K562 (cell line): ENCODE results near the gene HPD. TPM values are rescaled to one million over a fixed set of nuclear protein-coding genes. Genes with fewer than 3 reads are reported as not detected.

Experiments
- BCL6 ChIP-seq: fragments of 250-450 bp; sonication (Bioruptor Pico); IDR thresholded peaks from 2 replicates; pipeline ENCODE4 v1.4.0; 2020
- BHLHE40 ChIP-seq: IDR thresholded peaks from 2 replicates; pipeline ENCODE4 v1.6.1; 2011; ENCODE audit warnings: low read length, improper control_type of control experiment
- CHD7 ChIP-seq: fragments of 200-600 bp; sonication (generic); IDR thresholded peaks from one replicate; pipeline ENCODE4 v1.6.1; 2012; ENCODE audit warnings: mild to moderate bottlenecking, low read depth, low read length, inconsistent platforms
- DPF2 ChIP-seq: fragments of 450-650 bp; IDR thresholded peaks from 2 replicates; pipeline ENCODE4 v1.6.1; 2016
- ID3 ChIP-seq, 2 experiments: fragments of 250-450 bp in 1 of 2; fragments of 450-650 bp in 1 of 2; sonication (Bioruptor Pico) in 1 of 2; IDR thresholded peaks; 2 replicates each; pipeline versions ENCODE4 v1.6.1 to v1.8.0; 2016 to 2021; ENCODE audit warnings: mild to moderate bottlenecking in 2 of 2, moderate library complexity in 2 of 2, missing compliant biosample characterization in 1 of 2, missing genetic modification characterization in 1 of 2
- L3MBTL2 ChIP-seq: fragments of 450-650 bp; IDR thresholded peaks from 2 replicates; pipeline ENCODE4 v1.6.1; 2016; ENCODE audit warnings: mild to moderate bottlenecking, moderate library complexity
- MITF ChIP-seq: IDR thresholded peaks from 2 replicates; pipeline ENCODE4 v1.6.1; 2014; ENCODE audit warnings: antibody characterized with exemption
- PML ChIP-seq: IDR thresholded peaks from 2 replicates; pipeline ENCODE4 v1.6.1; 2012; ENCODE audit warnings: low read length, inconsistent platforms
- TAF7 ChIP-seq: fragments of 450-650 bp; IDR thresholded peaks from 2 replicates; pipeline ENCODE4 v1.6.1; 2016; ENCODE audit warnings: missing genetic modification characterization, missing compliant biosample characterization
- UBTF ChIP-seq, 2 experiments: IDR thresholded peaks; 2 replicates each; pipeline ENCODE4 v1.6.1; 2012; ENCODE audit warnings: improper control_type of control experiment in 2 of 2, low read depth in 2 of 2, low read length in 2 of 2, borderline replicate concordance in 1 of 2
- polyA plus RNA-seq, 8 experiments: library from polyadenylated mRNA; depleted of rRNA in 4 of 8; stranded (reverse) in 5 of 8; unstranded in 3 of 8; fragments of >200 nt; fragmentation: Nextera tagmentation in 2 of 8; fragmentation: Illumina TruSeq in 1 of 8; extraction: Ambion mirVana in 2 of 8; extraction: Trizol in 1 of 8; gene quantifications; 2 replicates each; pipeline versions ENCODE4 v1.2.1 to v1.2.3, GENCODE V29; 2011 to 2014; ENCODE audit warnings: inconsistent platforms in 1 of 8, missing spikeins in 1 of 8
- total RNA-seq, 7 experiments: library from RNA; depleted of rRNA in 6 of 7; stranded (reverse); fragments of >200 nt in 6 of 7; fragmentation: Illumina TruSeq in 2 of 7; extraction: Trizol in 2 of 7; gene quantifications; 2 replicates each; pipeline versions ENCODE4 v1.2.1 to v1.2.3, GENCODE V29; 2011 to 2021; ENCODE audit warnings: low replicate concordance in 1 of 7

HPD gene
- total and polyA plus RNA-seq, 9 of the 15 experiments (the other 6 are each of a cell fraction or from before 2014, with no cell fraction given): 0.06 to 0.29 (median 0.07) TPM; not detected in 4

GRCh38 chr12:121888478-121889273, 30.0 kb upstream of the HPD start, which contains the start of gene PSMD9 (continued):
- no peak for TF ChIP-seq CHD7
- peak; percentile 99 for TF ChIP-seq BHLHE40
- TF ChIP-seq UBTF (IDR thresholded peaks at IDR 0.05; ENCODE audit: borderline replicate concordance in 1 of 2, low read depth in 2 of 2, low read length in 2 of 2): peak; percentile 72 to 75; a peak in 3 of 4 replicates
- peak; percentile 83; the same call in 1 of the 2 replicates for TF ChIP-seq DPF2
- peak; percentile 67; the same call in 1 of the 2 replicates for TF ChIP-seq PML
- no peak for TF ChIP-seq ID3 (CRISPR knock-in tag; IDR thresholded peaks at IDR 0.05)
- peak; percentile 23; the same call in 1 of the 2 replicates for TF ChIP-seq ID3 (tag; IDR thresholded peaks at IDR 0.05)
- TF ChIP-seq BCL6 (CRISPR knock-in tag): no peak
- peak; percentile 74 for TF ChIP-seq TAF7 (tag)
- TF ChIP-seq MITF: peak; percentile 76
- TF ChIP-seq L3MBTL2: peak; percentile 95
